ENCODE measurements around the gene NEU1. TPM values are rescaled to one million over a fixed set of nuclear protein-coding genes. Genes with fewer than 3 reads are reported as not detected.

NEU1 gene
- total RNA-seq, 6 donors from 2014 or later, result 28.3 to 90.3 (median 64.6) TPM

DNA sequence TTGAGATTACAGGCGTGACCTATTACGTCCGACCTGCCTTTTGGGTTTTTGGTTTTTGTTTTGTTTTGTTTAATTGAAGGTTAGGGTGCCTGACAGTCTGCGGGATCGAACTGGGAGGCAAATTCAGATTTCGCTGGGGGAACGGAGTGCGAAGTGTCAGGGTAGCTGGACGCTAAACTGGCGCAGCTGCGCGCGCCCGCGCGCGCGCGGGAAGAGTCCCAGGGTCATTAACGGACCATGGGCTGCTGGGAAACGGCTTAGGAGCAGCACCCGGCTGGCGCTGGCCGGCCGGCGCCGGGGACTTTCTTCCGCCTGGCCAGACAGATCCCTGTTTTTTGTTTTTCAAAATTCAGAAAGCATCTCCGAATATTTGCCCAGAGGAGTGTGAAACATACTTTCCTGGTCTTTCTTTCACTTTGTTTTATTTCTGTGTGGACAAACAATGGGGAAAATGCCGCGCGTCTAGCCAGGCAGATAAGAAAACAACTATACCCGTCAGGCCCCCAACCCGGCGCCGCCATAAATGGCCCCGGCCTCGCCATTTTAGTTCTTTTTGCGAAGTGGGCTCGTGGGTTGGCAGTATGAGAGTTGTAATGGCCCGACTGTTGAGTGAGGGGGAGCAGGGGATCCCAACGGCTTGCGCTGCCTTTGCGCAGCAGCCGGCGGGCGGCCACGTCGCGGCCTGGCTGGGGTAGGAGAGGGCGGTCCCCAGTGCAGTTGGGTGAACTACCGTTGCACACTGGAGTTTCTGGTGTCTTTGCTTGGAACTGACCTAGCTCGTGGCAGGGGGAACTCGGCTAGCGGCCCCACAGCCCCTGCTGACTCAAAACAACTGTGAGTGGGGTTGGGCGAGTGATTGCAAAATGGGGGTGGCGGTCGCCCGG, 28.0 kb downstream of the NEU1 start:
- peak; percentile 89 to 98 for DNase-seq
- 0 to 1% methylated on average over 46 to 59 of the region's 59 CpGs for WGBS, 2 donors
- Histone ChIP-seq H3K4me3 (peak overlapping the region; percentile 83 to 98 (median 92)), H3K4me1 (peaks cover 54 to 74% (median 57%) of the 10 kb centered on the region in 4 donors), H3K27me3 (no peaks in the 10 kb centered on the region), H3K27ac (peak overlapping the region; percentile 93 to 99 (median 95)), H3K36me3 (peaks cover 8 to 35% (median 27%) of the 10 kb centered on the region in 4 donors), H3K9me3 (no peaks in the 10 kb centered on the region)
- peak; percentile 92 to 94 for ATAC-seq (ENCODE audit: low FRiP score in 2 of 2)
- TF ChIP-seq POLR2A (IDR thresholded peaks at IDR 0.05), result peak; percentile 54 to 81 (median 75)
- TF ChIP-seq EP300 (IDR thresholded peaks at IDR 0.05), result no peak
- peak; percentile 63 to 88 for TF ChIP-seq POLR2AphosphoS5 (IDR thresholded peaks at IDR 0.05)
- TF ChIP-seq, protein P1, sequence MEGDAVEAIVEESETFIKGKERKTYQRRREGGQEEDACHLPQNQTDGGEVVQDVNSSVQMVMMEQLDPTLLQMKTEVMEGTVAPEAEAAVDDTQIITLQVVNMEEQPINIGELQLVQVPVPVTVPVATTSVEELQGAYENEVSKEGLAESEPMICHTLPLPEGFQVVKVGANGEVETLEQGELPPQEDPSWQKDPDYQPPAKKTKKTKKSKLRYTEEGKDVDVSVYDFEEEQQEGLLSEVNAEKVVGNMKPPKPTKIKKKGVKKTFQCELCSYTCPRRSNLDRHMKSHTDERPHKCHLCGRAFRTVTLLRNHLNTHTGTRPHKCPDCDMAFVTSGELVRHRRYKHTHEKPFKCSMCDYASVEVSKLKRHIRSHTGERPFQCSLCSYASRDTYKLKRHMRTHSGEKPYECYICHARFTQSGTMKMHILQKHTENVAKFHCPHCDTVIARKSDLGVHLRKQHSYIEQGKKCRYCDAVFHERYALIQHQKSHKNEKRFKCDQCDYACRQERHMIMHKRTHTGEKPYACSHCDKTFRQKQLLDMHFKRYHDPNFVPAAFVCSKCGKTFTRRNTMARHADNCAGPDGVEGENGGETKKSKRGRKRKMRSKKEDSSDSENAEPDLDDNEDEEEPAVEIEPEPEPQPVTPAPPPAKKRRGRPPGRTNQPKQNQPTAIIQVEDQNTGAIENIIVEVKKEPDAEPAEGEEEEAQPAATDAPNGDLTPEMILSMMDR (IDR thresholded peaks at IDR 0.05), result peak in 1 of 6 experiments; percentile 18

DNA sequence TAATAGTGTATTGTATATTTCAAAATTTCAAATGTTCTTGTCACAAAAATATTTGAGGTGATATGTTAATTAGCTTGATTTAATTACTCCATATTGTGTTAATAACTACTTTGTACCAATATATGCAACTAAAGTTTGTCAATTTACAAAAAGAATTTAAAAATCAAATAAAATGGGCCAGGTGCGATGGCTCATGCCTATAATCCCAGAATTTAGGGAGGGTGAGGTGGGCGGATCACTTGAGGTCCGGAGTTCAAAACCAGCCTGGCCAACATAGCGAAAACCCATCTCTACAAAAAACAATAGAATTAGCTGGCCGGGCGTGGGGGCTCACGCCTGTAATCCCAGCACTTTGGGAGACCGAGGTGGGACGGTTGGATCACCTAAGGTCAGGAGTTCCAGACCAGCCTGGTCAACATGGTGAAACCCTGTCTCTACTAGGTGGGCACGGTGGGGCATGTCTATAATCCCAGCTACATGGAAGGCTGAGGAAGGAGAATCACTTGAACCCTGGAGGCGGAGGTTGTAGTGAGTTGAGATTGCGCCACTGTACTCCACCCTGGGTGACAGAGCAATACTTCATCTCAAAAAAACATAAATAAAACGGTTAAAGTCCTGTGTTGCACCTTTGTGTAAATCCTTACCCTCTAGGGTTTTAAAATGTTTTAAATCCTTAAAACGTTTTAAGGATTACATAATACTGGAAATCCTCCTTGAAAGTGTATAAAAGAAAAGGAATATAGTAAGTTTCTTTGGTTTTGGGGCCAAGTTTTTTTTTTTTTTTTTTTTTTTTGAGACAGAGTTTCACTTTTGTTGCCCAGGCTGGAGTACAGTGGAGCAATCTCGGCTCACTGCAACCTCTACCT, 31.0 kb downstream of the NEU1 start:
- H3K4me1 ChIP-seq, result peaks cover 31 to 51% (median 35%) of the 10 kb centered on the region in 4 donors

GRCh38 chr6:31830886-31831335, 31.7 kb downstream of the NEU1 start:
- no peaks in the 10 kb centered on the region for H3K36me3 ChIP-seq
- 42 to 59% methylated on average over 6 of the region's 6 CpGs for WGBS, 2 donors
- H3K27ac ChIP-seq, result peak overlapping the region; percentile 78 to 99 (median 83)
- peak overlapping the region; percentile 44 to 74 (median 64) for H3K4me3 ChIP-seq
- DNase-seq, result no peak
- no peaks in the 10 kb centered on the region for H3K27me3 ChIP-seq
- TF ChIP-seq EP300 (IDR thresholded peaks at IDR 0.05), result no peak
- TF ChIP-seq POLR2A (IDR thresholded peaks at IDR 0.05), result no peak
- no peak for TF ChIP-seq POLR2AphosphoS5 (IDR thresholded peaks at IDR 0.05)
- TF ChIP-seq, protein P1 (IDR thresholded peaks at IDR 0.05), result no peak
- ATAC-seq (ENCODE audit: low FRiP score in 2 of 2), result no peak
- H3K9me3 ChIP-seq, result no peaks in the 10 kb centered on the region
- peaks cover 30 to 51% (median 35%) of the 10 kb centered on the region in 4 donors for H3K4me1 ChIP-seq

More for the DNA sequence above, 31.0 kb downstream of the NEU1 start:
- 68 to 75% methylated on average over 15 of the region's 15 CpGs for WGBS, 2 donors
- peak overlapping the region in 2 of 4 donors; percentile 71 to 74 for H3K4me3 ChIP-seq
- H3K9me3 ChIP-seq, result no peaks in the 10 kb centered on the region
- DNase-seq (no peak), ATAC-seq (ENCODE audit: low FRiP score in 2 of 2) (no peak)
- TF ChIP-seq, protein P1 (IDR thresholded peaks at IDR 0.05), result no peak
- TF ChIP-seq POLR2AphosphoS5 (IDR thresholded peaks at IDR 0.05), result no peak
- no peak for TF ChIP-seq POLR2A (IDR thresholded peaks at IDR 0.05)
- no peak for TF ChIP-seq EP300 (IDR thresholded peaks at IDR 0.05)
- no peaks in the 10 kb centered on the region for H3K27me3 ChIP-seq
- peaks cover 0 to 4% (median 0%) of the 10 kb centered on the region in 4 donors for H3K36me3 ChIP-seq
- H3K27ac ChIP-seq, result peak overlapping the region in 3 of 4 donors; percentile 64 to 99 (median 81)

GRCh38 chr6:31829633-31830283, 32.9 kb downstream of the NEU1 start:
- TF ChIP-seq, protein P1 (IDR thresholded peaks at IDR 0.05), result peak in 5 of 6 experiments; percentile 14 to 59 (median 16)
- TF ChIP-seq POLR2AphosphoS5 (IDR thresholded peaks at IDR 0.05), result no peak
- TF ChIP-seq EP300 (IDR thresholded peaks at IDR 0.05), result no peak
- TF ChIP-seq POLR2A (IDR thresholded peaks at IDR 0.05), result peak in 1 of 4 donors; percentile 25
- H3K4me3 ChIP-seq, result peak overlapping the region; percentile 44 to 74 (median 68)
- ATAC-seq (ENCODE audit: low FRiP score in 2 of 2), result no peak
- H3K27me3 ChIP-seq, result no peaks in the 10 kb centered on the region
- 0% methylated on average over 11 to 13 of the region's 15 CpGs for WGBS, 2 donors
- H3K36me3 ChIP-seq, result no peaks in the 10 kb centered on the region
- no peaks in the 10 kb centered on the region for H3K9me3 ChIP-seq
- H3K27ac ChIP-seq, result peak overlapping the region; percentile 78 to 99 (median 83)
- DNase-seq, result peak in 1 of 2 donors; percentile 65
- peaks cover 36 to 50% (median 41%) of the 10 kb centered on the region in 4 donors for H3K4me1 ChIP-seq
